Measurements from ENCODE around the gene SYF2. TPM values are rescaled to one million over a fixed set of nuclear protein-coding genes. Genes with fewer than 3 reads are reported as not detected.

SYF2 gene
- total and polyA plus RNA-seq, 2 donors (not counting 3 experiments of a cell fraction or from before 2014, with no cell fraction given), result 9.3 to 38.0 TPM

DNA sequence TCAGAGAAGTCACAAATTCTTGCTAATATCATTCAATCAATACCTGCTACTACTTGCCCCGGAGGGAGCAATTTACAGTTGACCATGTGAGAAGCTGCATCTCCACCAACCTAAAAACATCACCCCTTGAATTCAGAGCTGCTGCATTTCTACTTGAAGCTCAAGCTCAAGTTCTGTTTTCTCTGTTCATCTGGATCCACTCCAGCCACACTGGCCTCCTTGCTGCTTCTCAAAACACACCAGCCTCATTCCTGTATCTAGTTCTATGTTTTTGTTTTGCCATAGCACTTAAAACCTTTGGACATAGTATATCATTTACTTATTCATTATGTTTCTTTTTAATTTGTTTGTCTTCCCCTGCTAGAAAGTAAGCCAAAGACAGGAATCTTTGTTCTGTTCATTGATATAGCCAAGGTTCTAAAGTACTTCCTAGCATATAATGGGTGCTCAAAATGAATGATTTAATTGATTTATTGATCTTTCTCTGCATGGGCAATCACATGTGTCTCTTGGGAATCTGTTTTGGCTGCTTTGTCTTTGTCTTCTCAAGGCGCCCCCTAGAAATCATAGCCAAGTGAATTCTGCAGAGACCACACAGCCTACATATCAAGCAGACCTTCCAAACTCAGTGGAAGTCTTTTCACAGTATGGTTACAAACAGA, 23.6 kb downstream of the SYF2 start:
- no peak for TF ChIP-seq GATA2 (IDR thresholded peaks at IDR 0.05; ENCODE audit: insufficient read depth, insufficient read length, low read depth, low read length)
- no peak for TF ChIP-seq POLR2AphosphoS5 (IDR thresholded peaks at IDR 0.05; ENCODE audit: insufficient read depth, low read depth, low read length)
- TF ChIP-seq MYC (IDR thresholded peaks at IDR 0.05; ENCODE audit: low read depth, low read length), result no peak
- no peak for TF ChIP-seq FOS (IDR thresholded peaks at IDR 0.05; ENCODE audit: borderline replicate concordance, insufficient read depth, low read length)
- no peak for TF ChIP-seq POLR2A (IDR thresholded peaks at IDR 0.05; ENCODE audit: low read depth, low read length)
- TF ChIP-seq EZH2 (IDR thresholded peaks at IDR 0.05; ENCODE audit: borderline replicate concordance, low read depth, low read length, severe bottlenecking), result no peak
- TF ChIP-seq JUN (IDR thresholded peaks at IDR 0.05; ENCODE audit: borderline replicate concordance, insufficient read depth, insufficient read length, low read depth), result no peak
- TF ChIP-seq, protein P1, sequence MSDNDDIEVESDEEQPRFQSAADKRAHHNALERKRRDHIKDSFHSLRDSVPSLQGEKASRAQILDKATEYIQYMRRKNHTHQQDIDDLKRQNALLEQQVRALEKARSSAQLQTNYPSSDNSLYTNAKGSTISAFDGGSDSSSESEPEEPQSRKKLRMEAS (IDR thresholded peaks at IDR 0.05; ENCODE audit: insufficient read depth, insufficient read length), result no peak
- TF ChIP-seq, protein P2, sequence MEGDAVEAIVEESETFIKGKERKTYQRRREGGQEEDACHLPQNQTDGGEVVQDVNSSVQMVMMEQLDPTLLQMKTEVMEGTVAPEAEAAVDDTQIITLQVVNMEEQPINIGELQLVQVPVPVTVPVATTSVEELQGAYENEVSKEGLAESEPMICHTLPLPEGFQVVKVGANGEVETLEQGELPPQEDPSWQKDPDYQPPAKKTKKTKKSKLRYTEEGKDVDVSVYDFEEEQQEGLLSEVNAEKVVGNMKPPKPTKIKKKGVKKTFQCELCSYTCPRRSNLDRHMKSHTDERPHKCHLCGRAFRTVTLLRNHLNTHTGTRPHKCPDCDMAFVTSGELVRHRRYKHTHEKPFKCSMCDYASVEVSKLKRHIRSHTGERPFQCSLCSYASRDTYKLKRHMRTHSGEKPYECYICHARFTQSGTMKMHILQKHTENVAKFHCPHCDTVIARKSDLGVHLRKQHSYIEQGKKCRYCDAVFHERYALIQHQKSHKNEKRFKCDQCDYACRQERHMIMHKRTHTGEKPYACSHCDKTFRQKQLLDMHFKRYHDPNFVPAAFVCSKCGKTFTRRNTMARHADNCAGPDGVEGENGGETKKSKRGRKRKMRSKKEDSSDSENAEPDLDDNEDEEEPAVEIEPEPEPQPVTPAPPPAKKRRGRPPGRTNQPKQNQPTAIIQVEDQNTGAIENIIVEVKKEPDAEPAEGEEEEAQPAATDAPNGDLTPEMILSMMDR (IDR thresholded peaks at IDR 0.05; ENCODE audit: extremely low read depth in 1 of 2, insufficient read depth in 1 of 2, low read depth in 1 of 2, low read length in 2 of 2), result no peak
- intact Hi-C loops (cut with micrococcal nuclease), result loop anchor here (5.0 kb wide), 1 partner anchor 171 kb away; no protein-coding TSS in a partner anchor

More for the DNA sequence above, 23.6 kb downstream of the SYF2 start:
- no peak overlapping the region for H2AFZ ChIP-seq (ENCODE audit: low read depth, low read length)
- no peak overlapping the region for H3K27ac ChIP-seq (ENCODE audit: insufficient read depth, low read depth, low read length)
- no peak overlapping the region for H3K9ac ChIP-seq (replicated peaks; ENCODE audit: extremely low read depth, insufficient read depth, low read length)
- FAIRE-seq, result no peak
- H3K4me2 ChIP-seq (ENCODE audit: insufficient read depth, low read length), result no peak overlapping the region
- H3K4me3 ChIP-seq (replicated peaks in 1 of 3; ENCODE audit: insufficient read depth in 1 of 3, low read depth in 1 of 3, low read length in 3 of 3), result no peak overlapping the region
- POLR2A ChIA-PET, result no interaction called here
- dilution Hi-C loops (cut with MboI; ENCODE audit: extremely low pct_ligation_motif_present, low sequenced_read_pairs), result no loop called here
- no TSS peak for BruUV-seq (replicated peaks)
- DNase-seq (ENCODE audit: low read depth, low spot score), result no peak
- no peaks in the 10 kb centered on the region for H3K36me3 ChIP-seq (ENCODE audit: control insufficient read depth in 2 of 2, extremely low read depth in 1 of 2, insufficient read depth in 2 of 2, low read length in 2 of 2)
- CTCF ChIA-PET, result no interaction called here
- peaks cover 3 to 4% of the 10 kb centered on the region in 2 experiments for H3K27me3 ChIP-seq (ENCODE audit: control insufficient read depth in 2 of 2, insufficient read depth in 2 of 2, low read length in 2 of 2)
- H3K9me3 ChIP-seq (replicated peaks; ENCODE audit: control insufficient read depth, insufficient read depth, low read length), result no peaks in the 10 kb centered on the region
- H4K20me1 ChIP-seq (replicated peaks; ENCODE audit: control insufficient read depth, extremely low read depth, insufficient read depth, low read length), result no peaks in the 10 kb centered on the region
- H3K4me1 ChIP-seq (ENCODE audit: control insufficient read depth, extremely low read depth, insufficient read depth, low read length), result no peaks in the 10 kb centered on the region
- no peaks in the 10 kb centered on the region for H3K79me2 ChIP-seq (ENCODE audit: control insufficient read depth, insufficient read depth, low read length)
- H3K9me1 ChIP-seq (replicated peaks; ENCODE audit: control insufficient read depth, extremely low read depth, insufficient read depth, low read length), result no peaks in the 10 kb centered on the region
